ENCODE data around the gene GOLGA6L6.
"Not testable (repeated sequence)": the region's sequence is repeated elsewhere in the genome, so short reads cannot be mapped to it uniquely, and the experiment has no call there.

GOLGA6L6 gene

DNA sequence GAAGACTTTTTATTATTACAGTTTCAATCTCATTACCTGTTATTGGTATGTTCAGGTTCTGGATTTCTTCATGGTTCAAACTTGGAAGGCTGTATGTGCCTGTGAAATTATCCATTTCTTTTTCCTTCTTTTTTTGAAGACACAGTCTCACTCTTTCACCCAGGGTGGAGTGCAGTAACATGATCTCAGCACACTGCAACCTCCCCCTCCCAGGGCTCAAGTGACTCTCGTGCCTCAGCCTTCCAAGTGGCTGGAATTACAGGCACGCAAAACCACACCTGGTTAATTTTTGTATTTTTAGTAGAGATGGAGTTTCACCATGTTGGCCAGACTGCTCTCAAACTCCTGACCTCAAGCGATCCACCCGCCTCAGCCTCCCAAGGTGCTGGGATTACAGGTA, 52.3 kb downstream of the GOLGA6L6 start:
- DNase-seq; H3K4me1 Mint-ChIP-seq; H3K36me3 Mint-ChIP-seq (ENCODE audit: low read depth); H3K9me3 Mint-ChIP-seq; H3K4me3 Mint-ChIP-seq; H3K27ac Mint-ChIP-seq; H3K27me3 Mint-ChIP-seq (ENCODE audit: low read depth, poor library complexity): not testable (repeated sequence)

All from nephron progenitor cell (in vitro differentiated cells).